GM18511 (cell line): ENCODE data around the gene ASTL.
"Not testable (repeated sequence)": the region's sequence is repeated elsewhere in the genome, so short reads cannot be mapped to it uniquely, and the experiment has no call there.

Experiments
- ATAC-seq: cut with Tn5 transposase; IDR thresholded peaks from one replicate; pipeline ENCODE4 v1.9.1; 2021; ENCODE audit warnings: mild to moderate bottlenecking, moderate library complexity; ENCODE audit not compliant: unreplicated experiment

ASTL gene

DNA sequence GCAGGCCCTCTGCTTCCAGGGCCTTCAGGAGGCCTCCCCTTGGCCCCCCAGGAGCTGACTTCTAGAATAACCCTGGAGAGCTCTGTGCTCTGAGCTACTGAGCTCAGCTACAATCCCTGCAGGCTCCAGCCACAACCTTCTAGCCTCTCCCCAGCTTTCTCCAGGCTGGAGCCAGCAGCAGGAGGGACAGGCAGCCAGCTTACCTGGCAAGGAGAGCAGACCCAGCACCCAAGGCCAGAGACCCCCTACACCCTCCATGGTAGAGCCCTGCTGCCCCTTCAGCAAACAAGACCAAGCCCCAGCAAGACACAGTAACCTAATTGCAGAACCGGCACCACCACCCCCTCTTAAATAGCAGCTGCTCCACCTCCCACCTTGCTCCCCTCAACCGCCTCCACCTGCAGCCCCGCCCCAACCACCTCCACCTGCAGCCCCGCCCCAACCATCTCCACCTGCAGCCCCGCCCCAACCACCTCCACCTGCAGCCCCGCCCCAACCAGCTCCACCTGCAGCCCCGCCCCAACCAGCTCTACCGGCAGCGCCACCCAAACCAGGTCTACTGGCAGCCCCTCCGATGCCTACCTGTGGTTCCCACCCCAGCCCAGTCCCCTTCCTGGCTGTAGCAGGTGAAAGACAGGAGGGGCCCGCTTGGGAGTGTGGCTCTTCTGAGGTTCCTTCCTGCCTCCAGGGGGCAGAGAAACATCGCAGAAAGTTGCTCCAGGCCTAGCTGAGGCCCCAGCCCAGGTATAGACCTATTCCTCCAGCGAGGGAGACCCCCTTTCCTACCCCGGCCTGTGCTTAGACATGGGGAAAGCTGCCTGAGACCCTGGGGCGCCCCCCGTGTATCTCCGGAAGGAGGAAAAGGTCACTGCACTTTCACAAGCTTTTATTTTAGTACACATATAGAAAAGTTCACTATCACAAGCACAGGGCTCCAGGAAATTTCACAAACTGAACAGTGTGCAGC, at the start of gene ASTL:
TSS of gene ASTL (minus strand) at position 324 of the 967 bp plus-strand sequence. CDS start at position 258, 66 bp downstream.
- no peak for ATAC-seq

DNA sequence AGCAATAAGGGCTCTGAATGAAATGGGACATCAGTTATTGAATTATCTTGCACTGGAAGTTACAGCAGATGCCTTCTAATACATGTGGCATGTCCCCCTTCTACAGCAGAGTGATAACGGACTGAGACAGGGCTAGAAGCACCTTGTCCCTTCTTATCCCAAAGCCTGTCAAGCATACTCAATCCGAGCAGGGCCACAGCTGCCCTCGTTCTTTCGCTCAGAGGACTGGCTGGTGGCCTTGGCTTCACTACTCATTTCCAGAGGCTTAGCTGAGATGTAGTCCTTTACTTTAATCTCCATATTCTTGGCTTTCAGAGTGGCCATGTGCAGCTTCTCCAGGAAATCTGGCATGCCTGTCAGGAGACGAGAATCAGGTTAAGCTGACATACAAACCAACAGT, 48.3 kb upstream of the ASTL start:
- ATAC-seq, result no peak

DNA sequence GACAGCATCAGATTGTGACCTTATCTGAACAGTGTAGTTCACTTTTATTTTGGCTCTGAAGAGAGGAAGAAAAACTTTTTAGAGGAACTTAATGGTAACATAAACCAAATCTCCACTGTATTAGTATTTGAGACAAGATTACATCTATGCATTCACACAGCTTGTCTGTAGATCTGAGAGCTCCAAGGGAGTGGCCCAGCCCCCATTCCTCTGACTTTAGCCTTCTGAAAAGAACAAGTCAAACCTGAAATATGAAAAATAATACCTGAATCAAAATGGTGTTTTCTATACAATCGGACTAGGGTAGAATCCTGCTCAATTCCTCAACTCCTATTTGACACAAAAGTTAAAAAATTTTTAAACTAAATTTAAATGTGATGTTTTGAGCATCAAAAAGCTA, 47.2 kb upstream of the ASTL start:
- ATAC-seq, result no peak

DNA sequence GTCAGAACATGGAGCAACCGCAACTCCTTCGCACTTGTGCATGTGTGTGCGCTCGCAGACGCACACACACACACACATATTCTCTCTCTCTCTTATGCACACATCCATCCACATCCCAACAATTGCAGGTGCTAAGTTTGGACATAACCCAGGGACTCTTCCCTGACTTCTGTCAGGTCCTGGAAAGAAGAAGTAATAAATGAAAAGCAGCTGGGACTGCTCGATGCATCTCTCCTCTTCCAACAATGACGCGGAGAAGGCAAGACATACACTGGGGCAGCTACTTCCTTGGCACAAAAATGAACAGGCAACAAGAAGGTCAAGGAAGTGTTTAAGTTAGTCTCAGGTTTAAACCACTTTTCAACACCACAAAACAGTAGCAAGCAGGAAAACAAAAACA, 46.7 kb upstream of the ASTL start:
- ATAC-seq, result no peak

DNA sequence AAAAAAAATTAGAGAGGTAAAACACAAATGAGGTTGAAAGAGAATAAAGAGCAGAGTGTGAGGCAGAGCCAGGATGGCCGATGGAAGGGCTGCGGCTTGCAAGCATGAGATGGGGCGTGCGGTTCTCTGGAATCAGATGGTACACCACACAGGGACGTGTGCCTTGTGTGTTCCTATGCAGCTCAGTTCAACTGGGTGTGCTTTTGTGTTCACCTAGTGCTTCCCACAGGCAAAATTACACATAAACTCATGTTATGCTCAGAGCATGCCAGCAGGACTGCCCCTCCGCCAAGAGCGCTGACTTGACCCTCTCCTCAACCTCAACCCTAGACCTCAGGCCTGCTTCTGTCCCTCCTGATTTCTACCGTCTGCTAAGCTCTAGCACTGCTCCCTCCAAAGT, 45.9 kb upstream of the ASTL start:
- no peak for ATAC-seq

DNA sequence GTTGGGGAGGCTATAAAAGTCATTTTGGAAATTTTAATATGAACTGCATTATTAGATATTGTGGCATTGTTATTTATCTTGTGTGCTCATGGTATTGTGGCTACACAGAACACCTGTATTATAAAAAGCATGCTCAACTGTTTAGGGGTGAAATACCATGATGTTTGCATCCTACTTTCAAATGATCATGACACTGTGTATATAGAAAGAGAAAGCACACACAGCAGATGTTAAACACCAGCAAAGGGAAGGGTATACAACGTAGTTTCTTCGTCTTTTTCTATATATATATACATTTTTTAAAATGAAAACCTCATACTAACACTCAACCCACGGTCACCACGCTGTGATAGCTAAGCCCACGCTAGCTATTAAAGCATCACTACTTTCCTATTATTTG, 43.2 kb upstream of the ASTL start:
- no peak for ATAC-seq

DNA sequence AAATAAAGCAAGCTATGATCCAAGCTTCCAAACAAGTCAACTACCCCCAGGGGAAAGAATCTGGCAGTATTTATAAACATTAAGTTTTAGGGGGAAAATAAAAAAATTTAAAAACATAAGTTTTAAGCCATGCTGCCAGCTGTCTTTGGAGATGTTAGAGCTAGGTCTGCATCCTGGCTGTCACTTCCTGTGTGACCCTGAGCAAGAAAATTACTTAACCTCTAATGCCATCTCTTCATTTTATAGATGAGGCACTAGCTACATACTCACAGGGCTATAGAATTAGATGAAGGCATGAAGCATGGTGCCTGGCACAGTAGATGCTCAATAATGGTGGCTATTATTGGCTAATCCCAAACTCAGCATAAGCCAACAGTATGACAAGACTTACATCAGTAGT, 42.2 kb upstream of the ASTL start:
- ATAC-seq, result no peak

DNA sequence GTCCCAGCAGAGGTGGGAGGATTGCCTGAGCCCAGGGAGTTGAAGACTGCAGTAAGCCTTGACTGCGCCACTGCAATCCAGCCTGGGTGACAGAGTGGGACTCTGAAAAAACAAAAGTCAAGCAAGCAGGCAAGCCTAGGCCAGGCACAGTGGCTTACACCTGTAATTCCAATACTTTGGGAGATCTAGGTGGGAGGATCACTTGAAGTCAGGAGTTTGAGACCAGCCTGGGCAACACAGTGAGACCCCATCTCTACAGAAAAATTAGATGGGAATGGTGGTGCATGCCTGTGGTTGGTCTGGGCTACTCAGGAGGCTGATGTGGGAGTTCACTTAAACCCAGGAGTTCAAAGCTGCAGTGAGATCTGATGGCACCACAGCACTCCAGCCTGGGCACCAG, 41.7 kb upstream of the ASTL start:
- ATAC-seq, result no peak

- no peak for ATAC-seq
Measured at GRCh38 chr2:96176661-96177060, 38.4 kb upstream of the ASTL start.

- ATAC-seq, result no peak
Measured at GRCh38 chr2:96175951-96176350, 37.6 kb upstream of the ASTL start.

GRCh38 chr2:96174251-96175144, 36.2 kb upstream of the ASTL start:
- ATAC-seq, result peak; percentile 86

GRCh38 chr2:96171831-96172230, 33.5 kb upstream of the ASTL start:
- no peak for ATAC-seq

DNA sequence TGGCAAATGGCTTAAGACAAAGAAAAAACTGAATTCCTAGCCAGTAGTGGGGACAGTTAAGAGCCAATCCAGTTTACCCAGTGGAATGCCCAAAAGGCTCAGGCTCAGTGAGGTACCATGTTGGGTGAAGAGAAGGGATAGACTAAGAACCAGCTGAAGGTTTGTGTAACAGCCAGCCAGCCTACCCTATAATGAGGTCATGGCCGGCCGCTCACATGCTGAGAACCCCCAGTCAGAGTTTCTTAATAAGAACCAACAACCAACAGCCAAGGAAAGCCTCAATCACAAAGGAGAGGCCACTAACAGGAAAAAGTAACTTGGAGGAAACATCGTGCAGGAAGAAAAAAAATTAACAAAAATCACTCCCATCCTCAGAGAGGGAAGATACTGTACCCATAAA, 32.3 kb upstream of the ASTL start:
- ATAC-seq, result no peak

DNA sequence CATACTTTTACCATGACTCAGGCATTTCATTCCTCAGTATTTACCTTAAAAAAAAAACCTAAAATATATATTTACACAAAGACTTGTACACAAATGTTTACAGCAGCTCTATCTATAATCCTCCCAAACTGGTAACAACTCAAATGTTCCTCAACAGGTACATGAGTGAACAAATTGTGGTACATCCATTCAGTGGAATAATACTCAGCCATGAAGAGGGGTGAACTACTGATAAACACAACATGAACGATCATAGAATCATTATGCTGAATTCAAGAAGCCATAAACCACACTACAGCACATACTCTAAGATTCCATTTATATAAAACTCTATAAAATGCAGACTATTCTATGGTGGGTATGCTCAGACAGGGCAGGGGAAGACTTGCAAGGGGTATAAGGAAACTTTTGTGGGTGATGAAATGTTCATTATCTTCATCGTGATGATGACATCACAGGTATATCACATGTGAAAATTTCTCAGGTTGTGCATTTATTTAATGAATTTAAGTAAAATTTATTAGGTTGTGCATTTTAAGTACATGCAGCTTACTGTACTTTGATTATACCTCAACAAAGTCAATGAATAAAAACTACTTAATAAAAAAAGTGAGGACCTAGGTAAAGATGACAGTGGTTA, 31.7 kb upstream of the ASTL start:
- no peak for ATAC-seq

- ATAC-seq, result no peak
Measured at GRCh38 chr2:96167407-96168013, 29.2 kb upstream of the ASTL start.

DNA sequence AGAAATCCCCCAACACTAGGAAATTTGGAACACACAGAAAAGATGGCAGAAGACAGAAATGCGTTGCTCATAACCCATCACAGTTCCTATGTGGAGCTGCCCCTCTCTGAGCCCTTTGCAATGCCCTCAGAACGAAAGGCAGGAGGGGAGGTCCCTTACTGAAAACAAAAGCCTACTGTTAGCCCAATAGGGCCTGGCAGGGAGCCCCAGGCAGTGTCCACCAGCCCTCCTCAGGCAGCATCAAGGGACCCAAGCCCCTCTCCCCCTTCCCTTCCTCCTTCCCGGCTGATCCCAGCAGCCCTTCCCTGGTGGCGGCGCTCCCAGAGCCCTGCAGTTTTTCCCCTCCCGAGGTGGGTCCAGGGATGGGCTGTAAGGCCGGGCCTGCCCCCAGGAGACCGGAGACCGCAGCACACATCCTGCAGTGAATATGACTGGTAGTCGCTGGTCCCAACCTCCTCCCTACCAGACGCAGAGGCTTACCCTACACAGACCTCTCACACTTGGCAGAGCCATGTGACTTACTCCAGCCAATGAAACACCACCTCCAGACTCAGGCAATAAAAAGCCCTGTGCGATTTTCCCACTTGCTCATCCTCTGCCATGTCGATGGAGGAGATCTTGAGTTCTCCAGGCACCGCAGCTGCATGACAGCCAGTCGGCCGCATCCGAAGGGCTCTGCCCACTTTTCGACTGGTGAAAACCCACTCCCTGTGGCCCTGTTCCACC, 26.3 kb upstream of the ASTL start:
- ATAC-seq, result peak; percentile 63

- ATAC-seq, result peak; percentile 71
Measured at GRCh38 chr2:96163768-96164429, 25.6 kb upstream of the ASTL start.

DNA sequence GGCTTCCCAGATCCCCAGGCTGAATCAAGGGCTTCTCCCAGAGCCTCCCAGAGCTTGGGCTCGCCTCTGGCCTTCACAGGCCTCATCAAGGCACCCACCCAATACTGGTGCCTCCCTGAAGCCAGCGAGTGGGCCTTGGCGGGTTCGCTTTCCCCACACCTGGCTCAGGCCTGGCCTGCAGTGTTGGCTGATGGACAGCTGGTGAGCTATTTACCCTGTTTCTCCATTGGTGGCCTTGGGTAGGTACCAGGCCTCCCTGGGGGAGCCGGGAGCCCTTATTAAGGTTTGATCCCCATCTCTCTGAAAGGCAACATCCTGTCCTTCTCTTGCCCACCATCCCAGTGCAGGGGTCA, 25.1 kb upstream of the ASTL start:
- ATAC-seq, result no peak

- no peak for ATAC-seq
Measured at GRCh38 chr2:96161898-96162297, 23.6 kb upstream of the ASTL start.

GRCh38 chr2:96160366-96160765, 22.1 kb upstream of the ASTL start:
- ATAC-seq, result not testable (repeated sequence)
